GM21528 (cell line): ENCODE measurements around the gene CDC34.

Experiments used
- ATAC-seq: cut with Tn5 transposase; IDR thresholded peaks from one replicate; pipeline ENCODE4 v1.9.1; 2021; ENCODE audit warnings: mild to moderate bottlenecking, moderate library complexity; ENCODE audit not compliant: unreplicated experiment, low FRiP score

CDC34 gene

DNA sequence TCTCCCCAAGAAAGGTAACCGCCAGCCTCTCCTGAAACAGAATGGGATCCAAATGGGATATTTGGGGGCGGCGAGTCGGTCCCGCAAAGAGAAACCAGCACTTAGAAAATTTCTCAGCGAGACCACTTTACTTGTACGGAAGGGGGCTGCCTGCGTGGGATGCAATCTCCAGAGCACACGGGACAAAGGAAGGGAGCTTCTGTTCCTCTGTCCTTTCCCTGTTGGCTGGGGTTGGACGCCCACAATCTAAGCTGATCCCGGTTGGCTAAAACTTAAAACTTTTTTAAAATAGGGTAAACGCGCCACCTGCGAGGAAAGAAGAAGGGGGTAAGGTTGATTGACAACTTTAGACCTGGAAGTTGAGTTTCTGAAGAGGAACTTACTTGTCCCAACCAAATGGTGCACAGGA lies 40.0 kb downstream of the CDC34 start:
- ATAC-seq: peak; percentile 11

DNA sequence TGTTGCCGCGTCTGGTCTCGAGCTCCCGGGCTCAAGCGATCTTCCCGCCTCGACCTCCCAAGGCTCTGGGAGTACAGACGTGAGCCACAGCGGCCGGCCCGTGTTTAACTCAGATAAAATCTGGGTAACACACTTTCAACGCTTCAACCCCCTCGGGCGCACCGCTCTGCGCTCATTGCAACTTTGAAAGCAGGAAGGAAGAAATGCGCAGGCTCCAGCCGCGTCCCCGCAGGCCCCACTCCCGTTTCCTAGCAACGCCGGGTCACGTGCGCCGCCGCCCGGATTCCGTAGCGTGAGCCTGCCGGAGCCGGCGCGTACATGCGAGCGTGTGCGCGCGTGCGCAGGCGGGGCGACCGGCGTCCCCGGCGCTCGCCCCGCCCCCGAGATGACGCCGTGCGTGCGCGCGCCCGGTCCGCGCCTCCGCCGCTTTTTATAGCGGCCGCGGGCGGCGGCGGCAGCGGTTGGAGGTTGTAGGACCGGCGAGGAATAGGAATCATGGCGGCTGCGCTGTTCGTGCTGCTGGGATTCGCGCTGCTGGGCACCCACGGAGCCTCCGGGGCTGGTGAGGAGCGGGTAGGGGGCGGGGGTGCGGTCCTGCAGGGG lies 40.7 kb downstream of the CDC34 start, which contains the start of gene BSG:
Gene BSG, plus strand, starts transcription at position 457 of the 603 bp plus-strand sequence. Its CDS starts 39 bp downstream, at position 496.
- peak; percentile 61 for ATAC-seq

DNA sequence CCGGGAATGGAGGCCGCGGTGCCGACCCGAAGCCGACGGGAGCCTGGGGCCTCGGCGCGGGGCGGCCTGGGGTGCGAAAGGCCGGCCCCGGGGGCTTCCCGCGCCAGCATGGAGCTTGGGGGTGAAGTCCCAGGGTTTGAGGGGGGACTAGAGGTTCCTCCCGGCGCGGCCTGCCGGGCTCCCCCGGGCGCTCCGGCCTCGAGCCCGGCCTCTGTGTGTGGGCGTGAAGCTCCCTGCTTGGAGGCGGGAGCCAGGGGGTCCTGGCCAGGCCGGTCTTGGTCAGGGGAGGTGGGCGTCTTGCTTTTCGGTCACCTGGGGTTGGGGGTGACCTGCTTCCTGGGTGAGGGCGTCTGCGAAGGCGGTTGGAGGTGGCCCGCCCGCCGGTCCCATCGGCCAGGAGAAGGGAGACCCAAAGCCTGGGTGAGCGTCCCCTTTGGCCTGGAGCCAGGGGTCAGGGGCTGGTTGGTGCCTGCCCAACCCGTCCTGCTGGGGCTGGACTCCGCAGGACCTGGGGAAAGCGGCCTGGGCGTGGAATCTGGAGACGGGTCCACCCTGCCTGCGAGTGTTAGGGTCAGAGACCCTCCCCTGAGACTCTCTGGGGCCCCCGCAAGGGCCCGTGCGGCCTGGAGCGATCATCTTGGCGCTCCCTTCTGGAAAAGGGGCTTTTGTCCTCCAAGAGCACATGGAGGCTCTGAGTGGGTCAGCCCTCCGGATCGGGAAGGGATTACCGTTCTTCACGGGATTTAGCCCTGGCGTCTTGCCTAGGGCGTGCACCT lies 41.4 kb downstream of the CDC34 start:
- ATAC-seq: peak; percentile 39

DNA sequence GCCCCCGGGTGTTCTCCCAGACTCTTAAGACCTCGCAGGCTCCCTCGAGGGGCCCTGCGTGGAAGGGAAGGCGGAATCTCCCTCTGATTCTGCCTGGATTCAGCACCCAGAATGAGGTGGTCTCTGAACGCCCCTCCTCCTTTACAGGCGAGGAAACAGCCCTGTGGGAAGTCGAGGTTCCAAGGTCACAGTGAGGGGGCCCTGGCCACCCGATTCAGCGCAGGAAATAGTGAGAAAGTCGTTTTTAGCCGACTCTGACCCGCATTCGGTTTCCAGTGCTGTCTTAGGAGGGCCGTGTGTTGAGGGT lies 41.9 kb downstream of the CDC34 start:
- ATAC-seq: no peak

DNA sequence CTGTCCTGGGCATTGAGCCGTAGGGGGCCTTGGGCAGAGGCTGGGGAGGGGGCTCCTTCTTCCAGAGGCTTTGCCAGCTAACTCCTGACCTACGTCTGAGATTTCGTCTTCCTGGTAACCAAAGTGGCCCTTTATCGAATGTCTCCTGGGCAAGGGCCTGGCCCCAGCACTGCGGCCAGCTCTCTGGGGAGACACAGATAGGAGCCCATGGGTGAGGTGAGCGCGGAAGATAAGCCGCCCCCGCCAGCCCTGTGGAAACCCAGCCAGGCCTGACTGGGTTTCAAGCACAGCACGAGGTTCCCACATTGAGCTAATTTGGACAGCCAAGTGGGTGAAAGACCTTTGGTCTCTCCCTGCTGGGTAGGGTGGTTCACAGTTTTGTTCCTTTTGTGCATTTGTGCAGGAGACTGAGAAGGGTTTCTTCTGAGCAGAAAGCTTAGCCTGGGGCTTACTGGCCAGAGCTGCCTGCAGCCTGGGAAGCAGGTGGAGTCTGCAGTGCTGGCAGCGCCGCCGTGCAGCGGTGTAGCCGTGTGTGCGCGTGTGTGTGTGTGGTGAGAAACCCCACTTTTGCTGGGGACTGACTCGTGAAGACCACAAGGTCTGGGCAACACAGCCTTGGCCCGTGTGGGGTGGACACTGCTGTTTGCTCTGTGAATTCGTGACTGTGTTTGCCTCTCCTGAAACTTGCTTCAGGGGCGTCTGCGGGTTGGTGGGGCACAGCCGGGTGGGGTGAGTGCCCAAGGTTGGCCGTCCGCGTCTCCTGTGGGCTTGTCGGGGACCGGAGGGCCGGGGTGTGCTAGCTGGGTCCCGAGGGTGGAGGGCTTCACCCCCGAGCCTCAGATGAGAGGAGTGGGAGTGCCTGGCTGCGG lies 43.3 kb downstream of the CDC34 start:
- no peak for ATAC-seq

DNA sequence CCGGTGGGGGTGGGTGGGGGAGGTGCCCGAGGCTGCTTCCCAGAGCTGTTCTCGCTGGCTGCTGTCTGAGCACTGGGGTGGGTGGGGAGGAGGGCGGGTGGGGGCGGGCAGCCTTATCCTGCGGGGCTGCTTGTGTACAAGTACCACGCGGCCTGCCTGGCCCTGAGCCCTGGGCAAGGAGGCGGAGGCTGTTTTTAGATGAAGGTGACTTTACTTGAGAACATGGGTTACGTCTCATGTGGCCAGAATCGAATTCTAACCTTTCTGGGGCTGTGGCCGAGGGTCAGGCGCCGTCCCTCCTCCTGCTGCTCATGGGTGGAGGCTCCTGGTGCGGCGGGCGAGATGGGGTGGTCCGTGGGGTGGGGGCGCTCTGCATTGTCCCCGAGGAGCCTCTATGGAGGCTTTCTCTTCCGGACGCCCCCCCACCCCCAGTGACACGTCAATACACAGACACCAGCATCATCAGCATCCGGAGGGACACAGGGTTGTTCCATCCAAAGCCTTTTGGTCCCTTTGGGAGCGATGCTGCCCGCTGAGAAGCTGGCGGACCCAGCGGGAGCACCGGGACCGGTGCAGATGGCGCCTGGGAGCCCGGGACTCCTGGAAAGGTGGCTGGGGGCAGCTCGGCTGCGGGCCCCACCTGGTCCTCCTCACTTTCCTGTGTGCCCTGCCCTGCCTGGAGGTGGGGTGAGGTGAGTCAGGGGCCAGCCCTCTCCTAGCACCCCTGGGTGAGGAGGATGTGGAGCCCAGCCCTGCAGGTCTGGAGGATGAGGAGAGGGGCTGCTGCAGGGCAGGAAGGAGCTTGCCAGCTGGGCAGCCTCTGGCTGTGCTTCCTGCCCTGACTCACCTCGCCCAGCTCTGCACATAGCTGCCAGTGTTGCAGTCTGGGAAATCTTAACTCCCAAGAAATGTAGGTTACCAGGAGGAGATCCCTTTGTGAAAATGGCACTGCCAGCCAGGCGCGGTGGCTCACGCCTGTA lies 44.3 kb downstream of the CDC34 start:
- ATAC-seq: no peak

DNA sequence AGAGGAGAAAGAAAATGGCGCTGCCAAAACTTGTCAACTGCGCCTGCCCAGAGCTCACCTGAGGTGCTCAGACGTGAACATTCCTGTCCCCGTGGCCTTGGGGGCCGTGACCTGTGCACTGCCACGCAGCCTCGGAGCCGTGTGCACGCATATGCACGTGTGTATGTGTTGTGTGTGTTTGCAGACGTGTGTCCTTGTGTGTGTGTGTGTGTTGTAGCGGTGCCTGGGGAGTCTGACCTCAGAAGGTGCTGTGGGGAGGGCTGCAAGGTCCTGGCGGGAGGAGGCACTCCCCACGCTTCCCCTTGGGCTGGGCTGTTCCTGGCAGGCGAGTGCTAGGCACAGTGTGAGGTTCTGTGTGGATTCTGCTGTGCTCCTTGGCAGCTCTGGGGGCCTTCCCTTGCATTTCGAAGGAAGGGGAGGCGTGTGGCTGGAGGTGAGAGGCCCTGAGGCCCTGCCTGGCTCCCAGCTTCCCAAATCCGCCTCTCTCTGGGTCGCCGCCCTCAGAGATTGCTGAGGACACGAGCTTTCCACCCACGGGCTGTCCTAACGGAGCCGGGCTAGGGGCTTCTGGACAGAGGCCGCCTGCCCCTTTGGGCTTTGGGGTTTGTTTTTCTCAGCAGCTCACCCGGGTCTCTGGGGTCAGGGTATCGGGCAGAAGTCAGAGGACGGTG lies 45.3 kb downstream of the CDC34 start:
- ATAC-seq: no peak

DNA sequence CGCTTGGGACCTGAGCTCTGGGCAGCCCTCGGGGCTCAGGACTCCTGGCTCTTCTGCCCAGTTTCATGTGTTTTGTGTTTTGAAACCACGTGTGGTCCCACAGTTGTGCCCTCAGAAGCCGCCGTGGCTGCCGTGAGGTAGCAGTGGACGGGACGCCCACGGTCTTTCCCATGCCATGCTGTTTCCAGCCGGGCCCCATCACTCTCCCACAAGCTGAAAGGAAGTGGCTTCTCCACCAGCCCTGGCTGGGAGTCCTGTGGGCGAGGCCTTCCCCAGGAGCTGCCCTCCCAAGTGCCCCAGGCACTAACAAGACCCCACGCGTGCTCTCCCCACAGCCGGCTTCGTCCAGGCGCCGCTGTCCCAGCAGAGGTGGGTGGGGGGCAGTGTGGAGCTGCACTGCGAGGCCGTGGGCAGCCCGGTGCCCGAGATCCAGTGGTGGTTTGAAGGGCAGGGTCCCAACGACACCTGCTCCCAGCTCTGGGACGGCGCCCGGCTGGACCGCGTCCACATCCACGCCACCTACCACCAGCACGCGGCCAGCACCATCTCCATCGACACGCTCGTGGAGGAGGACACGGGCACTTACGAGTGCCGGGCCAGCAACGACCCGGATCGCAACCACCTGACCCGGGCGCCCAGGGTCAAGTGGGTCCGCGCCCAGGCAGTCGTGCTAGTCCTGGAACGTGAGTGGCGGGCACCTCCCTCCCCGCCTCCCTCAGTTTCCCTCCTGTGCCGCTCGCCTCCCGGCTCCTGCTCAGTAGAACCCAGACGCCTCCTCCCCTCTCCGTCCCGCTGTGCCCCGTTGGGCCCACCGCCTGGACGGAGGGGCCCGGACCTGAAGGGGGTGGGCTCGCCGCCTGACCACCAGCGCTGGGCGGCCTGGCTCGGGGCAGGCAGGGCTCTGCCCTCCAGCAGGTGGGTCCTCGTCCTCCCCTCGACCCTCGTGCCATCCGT lies 46.2 kb downstream of the CDC34 start:
- no peak for ATAC-seq

DNA sequence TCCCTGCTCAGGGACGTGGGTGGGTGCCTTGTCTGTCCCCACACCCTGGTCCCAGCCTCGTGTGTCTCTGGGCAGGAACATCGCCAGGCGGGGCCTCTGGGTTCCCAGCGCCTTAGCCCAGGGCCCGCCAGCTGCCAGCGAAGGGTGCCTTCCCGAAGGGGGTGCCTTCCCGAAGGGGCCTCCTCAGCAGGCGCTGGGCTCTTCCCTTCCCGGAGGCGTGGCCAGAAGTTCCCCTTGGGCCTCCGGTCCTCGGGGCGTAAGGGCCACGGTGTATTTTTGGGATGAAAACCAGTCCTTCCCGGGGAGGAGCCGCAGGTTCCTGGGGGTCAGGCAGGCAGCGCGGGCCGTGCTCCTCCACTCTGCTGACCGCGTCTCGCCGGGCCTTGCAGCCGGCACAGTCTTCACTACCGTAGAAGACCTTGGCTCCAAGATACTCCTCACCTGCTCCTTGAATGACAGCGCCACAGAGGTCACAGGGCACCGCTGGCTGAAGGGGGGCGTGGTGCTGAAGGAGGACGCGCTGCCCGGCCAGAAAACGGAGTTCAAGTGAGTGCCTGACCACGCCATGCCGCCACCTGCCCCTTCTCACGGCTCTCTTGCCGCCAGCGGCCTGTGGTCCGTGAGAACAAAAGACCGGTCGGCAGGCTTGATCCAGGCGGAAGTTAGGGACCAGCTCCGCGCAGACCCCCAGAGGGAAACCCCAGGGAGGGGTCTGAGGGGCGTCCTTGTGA lies 47.7 kb downstream of the CDC34 start:
- no peak for ATAC-seq

DNA sequence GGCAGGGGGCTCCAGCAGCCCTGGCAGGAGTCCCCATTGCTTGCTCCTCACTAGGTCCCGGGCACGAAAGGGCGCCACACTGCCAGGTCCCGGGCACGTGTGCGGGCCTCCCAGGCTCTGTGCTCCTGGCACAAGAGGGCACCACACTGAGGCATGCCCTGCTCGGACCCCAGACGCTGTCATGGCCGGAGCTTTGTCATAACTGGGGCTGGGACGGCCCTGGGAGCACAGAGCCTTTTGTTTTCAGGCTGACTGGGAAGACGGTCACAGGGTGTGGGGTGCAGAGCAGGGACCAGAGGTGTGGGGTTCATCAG lies 48.2 kb downstream of the CDC34 start:
- ATAC-seq: no peak

DNA sequence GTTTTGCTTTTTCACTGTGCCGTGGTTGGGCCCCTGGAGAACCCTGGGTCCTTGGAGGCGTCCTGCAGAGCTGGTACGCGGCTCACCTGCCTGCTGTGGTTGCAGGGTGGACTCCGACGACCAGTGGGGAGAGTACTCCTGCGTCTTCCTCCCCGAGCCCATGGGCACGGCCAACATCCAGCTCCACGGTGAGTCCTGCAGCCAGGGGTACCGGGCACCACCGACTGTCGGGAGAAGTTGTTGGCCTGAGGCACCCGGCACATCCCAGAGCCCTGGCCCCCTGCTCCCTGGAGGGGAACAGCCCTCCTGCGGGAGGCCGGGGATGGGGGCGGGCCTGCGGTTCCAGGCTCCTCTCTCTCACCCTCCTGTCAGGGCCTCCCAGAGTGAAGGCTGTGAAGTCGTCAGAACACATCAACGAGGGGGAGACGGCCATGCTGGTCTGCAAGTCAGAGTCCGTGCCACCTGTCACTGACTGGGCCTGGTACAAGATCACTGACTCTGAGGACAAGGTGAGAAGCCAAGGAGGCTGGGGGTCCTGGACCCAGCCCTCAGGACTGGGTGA lies 48.8 kb downstream of the CDC34 start:
- no peak for ATAC-seq

DNA sequence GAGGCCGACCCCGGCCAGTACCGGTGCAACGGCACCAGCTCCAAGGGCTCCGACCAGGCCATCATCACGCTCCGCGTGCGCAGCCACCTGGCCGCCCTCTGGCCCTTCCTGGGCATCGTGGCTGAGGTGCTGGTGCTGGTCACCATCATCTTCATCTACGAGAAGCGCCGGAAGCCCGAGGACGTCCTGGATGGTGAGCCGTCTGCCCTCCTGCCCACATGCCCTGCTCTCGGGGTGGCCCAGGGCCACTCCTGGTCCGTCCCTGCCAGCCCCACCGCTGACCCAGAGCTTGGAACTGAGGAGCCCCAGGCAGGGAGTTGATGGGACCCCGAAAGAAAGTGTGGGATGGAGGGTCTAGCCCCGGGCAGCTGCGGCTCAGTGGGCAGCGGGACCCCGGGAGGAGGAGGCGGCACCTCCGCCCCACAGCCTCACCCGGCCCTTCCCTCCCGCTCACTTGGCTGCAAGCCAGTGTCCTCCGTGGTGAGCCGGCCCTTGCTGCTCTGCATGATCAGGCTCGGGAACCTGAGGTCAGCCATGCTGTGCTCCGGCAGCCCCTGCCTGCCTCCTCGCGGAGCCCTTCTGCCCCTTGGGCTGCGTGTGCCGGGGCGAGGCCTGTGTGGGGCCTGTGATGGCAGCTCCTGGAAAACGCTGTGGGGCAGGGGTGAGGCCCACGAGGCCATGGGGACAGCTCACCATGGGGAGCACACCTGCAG lies 50.0 kb downstream of the CDC34 start:
- ATAC-seq: no peak

DNA sequence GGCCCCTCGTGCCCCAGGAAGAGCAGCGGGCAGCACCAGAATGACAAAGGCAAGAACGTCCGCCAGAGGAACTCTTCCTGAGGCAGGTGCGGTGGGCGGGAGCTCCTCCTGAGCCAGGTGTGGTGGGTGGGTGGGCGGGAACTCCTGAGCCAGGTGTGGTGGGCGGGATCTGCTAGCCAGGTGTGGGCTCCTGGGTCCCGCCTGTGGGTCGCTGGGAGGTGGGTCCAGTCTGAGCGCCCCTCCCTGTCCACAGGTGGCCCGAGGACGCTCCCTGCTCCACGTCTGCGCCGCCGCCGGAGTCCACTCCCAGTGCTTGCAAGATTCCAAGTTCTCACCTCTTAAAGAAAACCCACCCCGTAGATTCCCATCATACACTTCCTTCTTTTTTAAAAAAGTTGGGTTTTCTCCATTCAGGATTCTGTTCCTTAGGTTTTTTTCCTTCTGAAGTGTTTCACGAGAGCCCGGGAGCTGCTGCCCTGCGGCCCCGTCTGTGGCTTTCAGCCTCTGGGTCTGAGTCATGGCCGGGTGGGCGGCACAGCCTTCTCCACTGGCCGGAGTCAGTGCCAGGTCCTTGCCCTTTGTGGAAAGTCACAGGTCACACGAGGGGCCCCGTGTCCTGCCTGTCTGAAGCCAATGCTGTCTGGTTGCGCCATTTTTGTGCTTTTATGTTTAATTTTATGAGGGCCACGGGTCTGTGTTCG lies 51.1 kb downstream of the CDC34 start:
- no peak for ATAC-seq

DNA sequence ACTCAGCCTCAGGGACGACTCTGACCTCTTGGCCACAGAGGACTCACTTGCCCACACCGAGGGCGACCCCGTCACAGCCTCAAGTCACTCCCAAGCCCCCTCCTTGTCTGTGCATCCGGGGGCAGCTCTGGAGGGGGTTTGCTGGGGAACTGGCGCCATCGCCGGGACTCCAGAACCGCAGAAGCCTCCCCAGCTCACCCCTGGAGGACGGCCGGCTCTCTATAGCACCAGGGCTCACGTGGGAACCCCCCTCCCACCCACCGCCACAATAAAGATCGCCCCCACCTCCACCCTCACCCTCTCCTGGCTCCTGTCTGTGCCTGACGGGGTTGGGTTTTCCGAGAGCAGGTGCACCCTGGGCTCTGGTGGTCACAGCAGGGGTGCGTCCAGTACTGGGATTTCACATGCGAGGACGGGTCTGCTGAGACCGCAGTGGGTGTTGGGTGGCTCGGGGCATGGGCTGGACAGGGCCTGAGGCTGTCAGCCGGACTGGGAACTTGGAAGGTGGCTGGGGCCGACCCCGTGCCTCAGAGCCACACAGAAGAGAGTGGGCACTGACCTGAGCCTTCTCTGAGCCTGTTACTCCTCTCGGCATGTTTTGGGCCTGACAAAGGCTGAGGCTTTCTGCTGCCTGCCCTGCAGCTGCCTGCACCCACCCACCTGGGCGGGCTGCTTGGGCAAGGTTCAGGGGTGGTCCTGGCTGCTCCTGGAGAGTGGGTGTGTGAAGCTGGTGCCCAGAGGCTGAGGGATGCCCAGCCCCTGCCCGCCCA lies 51.8 kb downstream of the CDC34 start:
- ATAC-seq: no peak

DNA sequence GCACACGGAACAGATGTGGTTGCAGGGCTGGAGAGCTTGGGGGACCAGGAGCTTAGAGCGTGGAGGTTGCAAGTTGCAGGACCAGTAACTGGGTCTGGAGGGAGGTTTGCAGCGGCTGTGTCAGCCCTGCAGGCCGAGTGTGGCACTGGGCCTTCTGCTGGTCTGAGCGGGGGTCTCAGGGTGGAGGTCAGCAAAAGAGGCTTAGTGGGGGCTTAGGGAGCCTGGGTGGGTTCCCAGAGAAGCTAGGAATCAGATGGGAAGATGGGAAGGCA lies 52.3 kb downstream of the CDC34 start:
- no peak for ATAC-seq
